DMS114 treated with DMSO at 0.1 percent for 48 hours (cell line): Measurements from ENCODE around the gene ASIC4.

Experiments
- DNase-seq: peaks from one replicate; lab custom pipeline; 2025; ENCODE audit not compliant: unreplicated experiment; lab: John Stamatoyannopoulos, UW

ASIC4 gene

DNA sequence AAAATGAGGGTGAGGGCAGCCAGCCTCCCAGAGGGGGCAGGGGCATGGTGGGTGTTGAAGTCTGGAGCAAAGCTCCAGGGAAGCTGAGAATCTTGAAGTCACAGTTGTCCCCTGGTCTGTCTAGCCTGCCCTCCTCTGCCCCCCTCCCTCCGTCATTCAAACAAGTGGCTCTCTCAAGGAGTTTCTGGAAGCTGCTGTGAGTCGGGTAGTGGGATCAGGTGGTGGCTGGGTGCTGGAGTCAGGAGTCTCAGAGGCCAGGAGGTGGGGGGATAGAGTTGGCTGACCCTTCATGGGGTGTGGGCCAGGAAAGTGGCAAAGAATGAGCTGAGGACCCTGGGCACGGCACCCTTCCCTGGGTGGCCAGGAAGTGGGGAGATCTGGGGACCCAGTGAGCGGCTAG lies 495 bp upstream of the ASIC4 start:
- DNase-seq, result no peak

DNA sequence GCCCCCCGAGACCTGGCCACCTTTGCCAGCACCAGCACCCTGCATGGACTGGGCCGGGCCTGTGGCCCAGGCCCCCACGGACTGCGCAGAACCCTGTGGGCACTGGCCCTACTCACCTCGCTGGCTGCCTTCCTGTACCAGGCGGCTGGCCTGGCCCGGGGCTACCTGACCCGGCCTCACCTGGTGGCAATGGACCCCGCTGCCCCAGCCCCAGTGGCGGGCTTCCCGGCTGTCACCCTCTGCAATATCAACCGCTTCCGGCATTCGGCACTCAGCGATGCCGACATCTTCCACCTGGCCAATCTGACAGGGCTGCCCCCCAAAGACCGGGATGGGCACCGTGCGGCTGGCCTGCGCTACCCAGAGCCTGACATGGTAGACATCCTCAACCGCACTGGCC lies 554 bp downstream of the ASIC4 start:
- DNase-seq, result no peak

GRCh38 chr2:219515874-219516629 lies 1.8 kb downstream of the ASIC4 start:
- DNase-seq, result no peak

DNA sequence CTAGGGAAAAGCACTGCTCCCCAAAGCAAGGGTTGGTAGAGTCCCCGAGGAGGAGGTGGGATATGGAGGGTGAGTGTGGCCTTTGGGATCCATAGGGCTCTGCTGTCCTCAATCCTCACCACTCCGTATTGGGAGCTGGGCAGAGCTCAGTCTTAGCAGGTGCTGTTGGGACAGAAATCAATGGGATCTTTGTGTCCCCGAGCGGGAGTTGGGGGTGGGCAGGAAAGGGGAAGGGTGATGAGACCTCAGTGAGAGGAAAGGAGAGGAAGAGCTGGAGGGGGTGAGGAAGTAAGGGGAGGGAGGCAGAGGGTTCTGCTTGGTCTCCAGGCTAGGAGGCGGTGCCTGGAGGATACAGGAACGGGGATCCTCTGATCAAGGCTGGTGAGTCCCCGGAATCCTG lies 2.6 kb downstream of the ASIC4 start:
- no peak for DNase-seq

- no peak for DNase-seq
These were observed 3.9 kb downstream of the ASIC4 start for GRCh38 chr2:219517954-219518778.

DNA sequence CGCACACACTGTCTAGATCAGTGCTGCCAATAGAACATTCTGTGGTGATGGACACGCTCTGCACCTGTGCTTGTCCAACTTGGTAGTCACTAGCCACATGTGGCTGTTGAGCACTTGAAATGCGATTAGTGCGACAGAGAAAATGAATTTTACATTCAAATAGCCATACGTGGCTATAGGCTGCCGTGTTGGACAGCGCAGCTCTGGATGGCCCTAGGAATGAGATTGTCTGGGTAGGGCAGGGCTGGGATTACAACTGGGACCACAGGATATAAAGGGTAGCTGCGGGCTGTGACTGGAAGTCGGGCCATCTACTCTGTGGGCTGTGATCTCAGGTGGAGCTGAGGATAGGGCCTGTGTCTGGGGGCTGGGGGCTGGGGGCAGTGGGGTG lies 5.2 kb downstream of the ASIC4 start:
- no peak for DNase-seq

- DNase-seq, result no peak
These were observed 5.8 kb downstream of the ASIC4 start for GRCh38 chr2:219520079-219520478.

GRCh38 chr2:219521066-219521880 lies 7.0 kb downstream of the ASIC4 start:
- peak; percentile 46 for DNase-seq

DNA sequence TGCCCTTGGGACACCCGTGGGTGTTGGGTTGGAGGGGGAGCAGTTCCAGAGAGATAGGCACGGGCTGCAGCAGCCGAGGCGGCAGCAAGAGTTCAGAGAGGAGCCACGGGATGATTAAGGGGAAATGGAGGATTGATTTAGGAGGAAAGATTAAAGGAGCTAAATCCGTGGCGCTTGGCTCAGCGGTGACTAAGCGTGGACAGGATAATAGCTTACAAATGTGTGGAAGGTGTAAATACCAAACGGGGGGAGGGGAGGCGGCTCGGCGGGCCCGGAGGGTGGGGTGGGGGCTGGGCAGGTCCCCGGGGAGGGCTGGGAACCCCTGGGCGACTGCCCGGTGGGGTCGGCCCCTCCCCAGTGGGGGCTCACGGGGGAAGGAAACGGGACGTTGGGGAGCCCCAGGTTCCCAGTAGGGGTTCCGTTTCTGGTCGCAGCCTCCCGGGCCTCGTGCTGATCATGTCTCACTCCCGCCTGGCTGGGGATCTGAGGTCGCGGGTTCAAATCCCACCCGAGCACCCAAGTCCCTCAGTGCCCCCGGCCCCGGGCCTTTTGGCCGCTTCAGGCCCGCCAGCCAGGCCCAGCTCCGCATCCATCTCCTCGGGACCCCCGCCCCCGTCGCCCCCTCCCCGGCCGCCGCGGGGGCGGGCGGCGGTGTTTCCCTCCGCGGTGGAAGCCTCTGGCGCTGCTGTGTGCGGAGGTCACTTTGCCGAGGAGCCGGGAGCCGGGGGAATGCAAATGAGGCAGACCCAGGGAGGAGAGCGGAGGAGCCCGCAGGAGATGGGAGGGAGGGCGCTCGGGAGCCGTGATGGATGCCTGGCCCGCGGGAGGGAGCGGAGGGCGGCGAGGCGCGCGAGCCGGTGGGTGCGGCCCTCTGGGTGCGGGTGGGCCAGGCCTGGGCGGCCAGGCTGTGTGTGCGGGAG lies 8.1 kb downstream of the ASIC4 start:
- no peak for DNase-seq

DNA sequence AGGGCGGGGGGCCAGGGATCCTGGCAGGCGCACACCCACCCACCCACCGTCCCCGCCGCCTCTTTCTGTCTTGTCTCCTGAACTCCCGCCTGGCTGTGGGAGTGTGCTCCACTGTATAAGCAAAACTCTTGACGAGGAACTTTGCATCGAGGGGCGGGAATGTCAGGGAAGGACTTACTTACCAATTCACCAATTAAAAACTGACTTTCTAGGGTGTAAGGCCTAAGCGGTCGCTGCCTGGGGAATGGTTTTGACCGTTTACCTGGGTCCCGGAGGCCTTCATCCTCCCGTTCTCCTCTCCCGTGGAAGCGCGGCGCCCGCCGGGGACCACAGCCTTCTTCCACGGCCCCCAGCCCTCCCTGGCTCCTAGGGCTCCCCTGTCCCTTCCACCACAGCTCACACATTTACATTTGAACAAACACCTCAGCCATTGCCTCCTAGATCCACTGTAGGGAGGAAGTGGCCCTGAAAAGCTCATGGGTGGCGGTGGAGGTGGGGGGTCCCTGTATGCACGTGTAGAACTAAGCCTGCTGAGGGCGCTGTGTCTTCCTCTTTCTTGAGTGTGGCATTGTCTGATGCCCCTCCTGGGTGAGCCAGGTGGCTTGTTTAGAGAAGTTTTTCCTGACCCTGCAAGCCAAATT lies 8.9 kb downstream of the ASIC4 start:
- DNase-seq, result no peak

DNA sequence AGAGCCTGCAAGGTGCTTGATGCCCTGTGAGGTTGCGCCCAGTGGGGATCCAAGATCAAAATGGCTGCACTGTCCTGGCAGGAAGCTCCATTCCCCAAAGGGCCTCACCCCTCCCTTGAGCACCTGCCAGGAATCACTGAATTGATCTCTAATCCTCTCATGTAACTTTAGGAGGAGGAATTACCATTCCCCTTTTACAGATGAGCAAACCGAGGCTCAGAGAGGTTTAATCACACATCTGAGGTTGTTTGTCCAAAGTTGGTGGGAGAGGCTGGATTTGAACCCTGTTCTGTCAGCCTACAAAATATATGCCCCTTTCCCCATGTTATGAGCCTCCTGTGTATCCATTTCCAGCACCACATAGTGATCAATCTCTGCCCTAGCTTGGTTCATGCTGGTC lies 10.5 kb downstream of the ASIC4 start:
- DNase-seq, result no peak

GRCh38 chr2:219525533-219526232 lies 11.4 kb downstream of the ASIC4 start:
- DNase-seq, result no peak

- DNase-seq, result no peak
These were observed 12.2 kb downstream of the ASIC4 start for GRCh38 chr2:219526320-219527075.

DNA sequence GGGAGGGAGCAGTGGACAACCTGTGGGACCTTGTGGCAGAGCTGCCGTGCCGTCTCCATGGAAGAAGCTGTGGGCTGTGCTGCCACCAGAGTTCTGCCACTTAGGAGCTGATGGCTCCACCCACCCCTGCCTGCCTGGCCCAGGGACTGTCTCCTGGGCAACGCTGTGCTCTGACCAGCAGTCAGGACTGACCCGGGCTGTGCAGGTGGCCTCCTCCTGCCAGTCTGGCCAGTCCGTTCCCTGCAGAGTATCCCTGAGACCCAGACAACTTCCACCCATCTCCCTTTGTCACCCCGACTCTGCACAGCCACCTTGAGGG lies 12.8 kb downstream of the ASIC4 start:
- DNase-seq, result no peak

DNA sequence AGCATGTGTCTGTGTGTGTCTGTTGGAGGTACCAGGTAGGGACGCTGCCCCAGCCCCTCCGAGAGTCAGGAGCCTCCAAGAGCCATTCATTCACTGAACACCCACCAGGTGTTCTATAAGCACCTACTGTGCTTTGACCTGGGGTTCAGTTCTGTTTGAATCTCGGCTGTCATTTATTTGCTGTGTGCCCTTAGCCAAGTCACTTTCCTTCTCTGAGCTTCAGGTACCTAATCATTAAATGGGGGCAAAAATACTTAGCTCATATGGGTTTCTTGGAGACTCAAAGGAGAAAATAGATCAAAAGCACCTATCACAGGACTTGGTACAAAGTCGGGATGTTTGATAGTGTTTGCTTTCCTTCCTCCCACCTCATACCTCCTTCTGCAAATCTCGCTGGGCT lies 13.2 kb downstream of the ASIC4 start:
- no peak for DNase-seq

DNA sequence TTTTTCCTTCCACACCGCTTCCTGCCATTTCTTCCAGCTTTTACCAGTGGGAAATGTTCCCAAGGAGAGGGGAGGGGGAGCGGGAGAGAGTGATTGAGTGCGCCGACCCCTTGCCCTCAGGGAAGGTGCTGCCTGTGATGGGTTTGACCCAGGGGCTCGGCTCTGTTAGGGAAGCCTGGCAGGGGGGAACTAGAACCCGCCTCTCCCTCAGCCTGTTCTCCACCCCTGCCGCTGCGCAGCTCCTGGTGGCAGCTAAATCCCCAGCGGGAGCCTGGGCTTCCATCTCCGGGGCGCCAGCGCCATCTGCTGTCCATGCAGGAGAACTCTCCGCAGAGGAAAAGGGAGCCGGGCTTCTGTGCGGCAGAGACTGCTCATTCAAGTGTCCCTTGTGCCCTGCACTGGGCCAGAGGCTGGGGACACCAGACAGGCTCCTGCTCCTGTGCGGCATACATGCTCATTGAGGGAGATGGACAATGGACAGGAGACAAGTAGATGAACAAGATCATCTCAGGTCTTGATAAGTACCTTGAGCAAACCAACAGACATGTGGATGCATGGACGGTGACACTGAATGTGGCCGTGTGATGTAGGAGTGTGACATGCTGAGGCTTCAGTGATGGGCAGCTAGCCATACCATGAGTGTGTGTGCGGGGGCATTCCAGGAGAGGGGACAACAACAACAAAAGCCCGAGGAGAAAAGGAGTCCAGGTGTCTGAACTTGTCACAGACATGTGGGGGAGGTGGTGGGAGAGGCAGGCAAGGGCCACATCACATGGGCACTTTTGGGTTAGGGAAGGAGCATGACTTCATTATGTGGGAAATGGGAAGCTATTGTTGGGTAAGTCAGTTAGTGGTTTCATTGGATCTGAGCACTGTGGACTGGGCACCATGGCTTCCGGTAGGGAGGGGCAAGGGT lies 16.0 kb downstream of the ASIC4 start:
- DNase-seq, result peak; percentile 70

DNA sequence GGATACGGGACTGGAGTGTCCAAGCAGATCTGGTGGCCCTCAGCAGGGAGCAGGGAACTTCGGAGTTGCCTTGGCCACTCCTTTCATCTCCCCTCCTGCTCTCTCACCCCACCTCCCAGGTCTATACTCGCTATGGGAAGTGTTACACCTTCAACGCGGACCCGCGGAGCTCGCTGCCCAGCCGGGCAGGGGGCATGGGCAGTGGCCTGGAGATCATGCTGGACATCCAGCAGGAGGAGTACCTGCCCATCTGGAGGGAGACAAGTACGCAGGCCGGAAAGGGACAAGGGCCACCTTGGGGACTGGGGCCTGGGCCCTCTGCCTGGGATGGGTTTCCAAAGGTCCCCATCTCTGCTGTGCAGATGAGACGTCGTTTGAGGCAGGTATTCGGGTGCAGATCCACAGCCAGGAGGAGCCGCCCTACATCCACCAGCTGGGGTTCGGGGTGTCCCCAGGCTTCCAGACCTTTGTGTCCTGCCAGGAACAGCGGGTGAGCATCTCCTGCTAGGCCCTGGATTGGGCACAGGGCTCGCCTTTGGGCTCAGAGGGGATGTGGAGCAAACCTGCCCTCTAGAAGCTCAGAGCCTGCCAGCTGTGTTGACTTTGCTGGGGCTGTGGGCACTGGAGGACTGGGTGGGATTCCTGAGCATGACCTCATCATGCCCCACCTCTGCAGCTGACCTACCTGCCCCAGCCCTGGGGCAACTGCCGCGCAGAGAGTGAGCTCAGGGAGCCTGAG lies 17.5 kb downstream of the ASIC4 start:
- no peak for DNase-seq
